Neural cell (in vitro differentiated cells): ENCODE results near the gene CD3G. TPM values are rescaled to one million over a fixed set of nuclear protein-coding genes. Genes with fewer than 3 reads are reported as not detected.

ENCODE experiments used
- H2AFZ ChIP-seq: fragments of 200-600, 300-800 bp; sonication (generic), shearing (Covaris generic); 2 replicates; pipeline ENCODE4 v1.6.0; 2014; ENCODE audit warnings: low read depth, mild to moderate bottlenecking, antibody characterized with exemption, low read length, moderate library complexity
- H3F3A ChIP-seq: fragments of 200-600 bp; shearing (Covaris generic); 2 replicates; pipeline ENCODE4 v1.6.1; 2016; ENCODE audit warnings: mild to moderate bottlenecking, moderate library complexity, mixed read lengths, antibody characterized with exemption, low read length; ENCODE audit not compliant: insufficient read depth, poor library complexity, severe bottlenecking
- H3K27ac ChIP-seq: fragments of 200-600, 300-800 bp; sonication (generic), shearing (Covaris generic); 2 replicates; pipeline ENCODE4 v1.5.1; 2014; ENCODE audit warnings: mild to moderate bottlenecking, low read length, moderate library complexity
- H3K27me3 ChIP-seq: fragments of 300-800, 200-600 bp; sonication (generic), shearing (Covaris generic); 2 replicates; pipeline ENCODE4 v1.6.0; 2014; ENCODE audit warnings: mild to moderate bottlenecking, low read depth, low read length, moderate library complexity; ENCODE audit not compliant: insufficient read depth
- H3K36me3 ChIP-seq: fragments of 300-800, 200-600 bp; sonication (generic), shearing (Covaris generic); 2 replicates; pipeline ENCODE4 v1.5.1; 2014; ENCODE audit warnings: mild to moderate bottlenecking, antibody characterized with exemption, low read length, moderate library complexity; ENCODE audit not compliant: insufficient read depth
- H3K4me2 ChIP-seq: fragments of 300-800, 200-600 bp; sonication (generic), shearing (Covaris generic); 2 replicates; pipeline ENCODE4 v1.6.0; 2014; ENCODE audit warnings: mild to moderate bottlenecking, low read length
- H3K4me3 ChIP-seq: fragments of 300-800, 200-600 bp; sonication (generic), shearing (Covaris generic); 2 replicates; pipeline ENCODE4 v1.5.1; 2014; ENCODE audit warnings: mild to moderate bottlenecking, low read length, moderate library complexity
- H3K79me2 ChIP-seq: fragments of 200-600 bp; shearing (Covaris generic); replicated peaks from 2 replicates; pipeline ENCODE4 v1.6.0; 2014; ENCODE audit warnings: mild to moderate bottlenecking, low read length, moderate library complexity; ENCODE audit not compliant: insufficient read depth
- H3K9ac ChIP-seq: fragments of 300-800, 200-600 bp; sonication (generic), shearing (Covaris generic); 2 replicates; pipeline ENCODE4 v1.6.1; 2016; ENCODE audit warnings: mild to moderate bottlenecking, low read length, mixed read lengths
- H3K9me2 ChIP-seq: fragments of 200-600 bp; shearing (Covaris generic); 2 replicates; pipeline ENCODE4 v1.6.1; 2016; ENCODE audit warnings: mild to moderate bottlenecking, low read length, mixed read lengths; ENCODE audit not compliant: insufficient read depth
- H3K9me3 ChIP-seq: fragments of 200-600, 300-800 bp; sonication (generic), shearing (Covaris generic); 2 replicates; pipeline ENCODE4 v1.6.1; 2016; ENCODE audit warnings: mild to moderate bottlenecking, mixed run types, low read length, moderate library complexity, mixed read lengths
- H4K20me1 ChIP-seq: fragments of 200-600 bp; shearing (Covaris generic); 2 replicates; pipeline ENCODE4 v1.6.1; 2016; ENCODE audit warnings: mild to moderate bottlenecking, mixed run types; ENCODE audit not compliant: insufficient read depth
- CTCF ChIP-seq: fragments of 450-650 bp; IDR thresholded peaks from 2 replicates; pipeline ENCODE4 v1.5.1; 2014; ENCODE audit warnings: antibody characterized with exemption, mild to moderate bottlenecking, moderate library complexity; ENCODE audit not compliant: poor library complexity, severe bottlenecking
- EP300 ChIP-seq: fragments of 450-650 bp; conservative IDR thresholded peaks from 2 replicates; pipeline ENCODE4 v1.6.1; 2014; ENCODE audit warnings: antibody characterized with exemption, mild to moderate bottlenecking, moderate library complexity; ENCODE audit not compliant: poor library complexity, severe bottlenecking
- EZH2 ChIP-seq: fragments of 200-600, 300-800 bp; shearing (Covaris generic), sonication (generic); IDR thresholded peaks from 2 replicates; pipeline ENCODE4 v1.6.1; 2014; ENCODE audit warnings: antibody characterized with exemption, low read length, borderline replicate concordance, mild to moderate bottlenecking; ENCODE audit not compliant: insufficient read depth, poor library complexity, severe bottlenecking
- MXI1 ChIP-seq: fragments of 450-650 bp; conservative IDR thresholded peaks from 2 replicates; pipeline ENCODE4 v1.6.1; 2014; ENCODE audit warnings: antibody characterized with exemption, mild to moderate bottlenecking; ENCODE audit not compliant: poor library complexity, severe bottlenecking
- POLR2AphosphoS5 ChIP-seq: IDR thresholded peaks from 2 replicates; pipeline ENCODE4 v1.6.1; 2012
- RAD21 ChIP-seq: fragments of 450-650 bp; conservative IDR thresholded peaks from 2 replicates; pipeline ENCODE4 v1.6.1; 2014; ENCODE audit warnings: antibody characterized with exemption, mild to moderate bottlenecking, moderate library complexity
- REST ChIP-seq: IDR thresholded peaks from 2 replicates; pipeline ENCODE4 v1.6.1; 2012; ENCODE audit warnings: borderline replicate concordance
- SMC3 ChIP-seq: fragments of 450-650 bp; conservative IDR thresholded peaks from 2 replicates; pipeline ENCODE4 v1.6.1; 2014; ENCODE audit warnings: antibody characterized with exemption, mild to moderate bottlenecking, moderate library complexity; ENCODE audit not compliant: poor library complexity
- TAF1 ChIP-seq: IDR thresholded peaks from 2 replicates; pipeline ENCODE4 v1.6.1; 2012; ENCODE audit warnings: low read depth
- polyA plus RNA-seq: library from polyadenylated mRNA; depleted of rRNA; stranded (reverse); fragments of >200 nt; gene quantifications from 2 replicates; pipeline ENCODE4 v1.2.3, GENCODE V29; 2014

The CD3G gene
- polyA plus RNA-seq, 1 donor from 2014 or later: not detected

DNA sequence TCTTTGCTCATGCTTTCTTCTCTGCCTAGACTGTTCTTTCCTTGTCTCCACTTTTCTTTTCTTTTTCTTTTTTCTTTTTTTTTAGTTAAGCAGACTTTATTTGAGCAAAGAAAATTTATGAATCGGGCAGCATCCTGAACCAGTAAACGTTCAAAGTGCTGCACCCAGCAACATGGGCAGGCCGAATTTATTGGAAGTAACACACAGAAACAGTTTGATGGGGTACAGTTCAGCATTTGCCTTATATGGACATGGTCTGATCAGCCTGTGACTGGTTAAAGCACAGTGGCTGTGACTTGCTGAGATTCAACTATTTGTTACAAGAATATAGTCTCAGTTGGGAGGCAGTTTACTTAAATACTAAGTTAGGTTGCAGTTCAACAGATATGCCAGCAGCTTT is 23.6 kb upstream of the CD3G start:
- H4K20me1 ChIP-seq: no peaks in the 10 kb centered on the region
- H2AFZ ChIP-seq: no peak overlapping the region
- no peak overlapping the region for H3K4me3 ChIP-seq
- H3F3A ChIP-seq: no peaks in the 10 kb centered on the region
- H3K36me3 ChIP-seq: no peaks in the 10 kb centered on the region
- no peaks in the 10 kb centered on the region for H3K27me3 ChIP-seq
- H3K9me3 ChIP-seq: no peaks in the 10 kb centered on the region
- no peak overlapping the region for H3K27ac ChIP-seq
- H3K4me2 ChIP-seq: no peak overlapping the region
- TF ChIP-seq CTCF (no peak), REST (no peak), POLR2AphosphoS5 (no peak), EZH2 (no peak), EP300 (no peak), TAF1 (no peak), MXI1 (no peak), RAD21 (no peak), SMC3 (no peak)
- no peak overlapping the region for H3K9ac ChIP-seq
- H3K9me2 ChIP-seq: no peaks in the 10 kb centered on the region
- H3K79me2 ChIP-seq: no peaks in the 10 kb centered on the region

- Histone ChIP-seq H3F3A (no peaks in the 10 kb centered on the region), H3K9ac (no peak overlapping the region), H3K79me2 (no peaks in the 10 kb centered on the region), H3K4me2 (no peak overlapping the region), H3K9me3 (no peaks in the 10 kb centered on the region), H4K20me1 (no peaks in the 10 kb centered on the region), H3K27me3 (no peaks in the 10 kb centered on the region), H3K36me3 (no peaks in the 10 kb centered on the region), H3K27ac (no peak overlapping the region), H2AFZ (no peak overlapping the region), H3K9me2 (no peaks in the 10 kb centered on the region), H3K4me3 (no peak overlapping the region)
- TF ChIP-seq POLR2AphosphoS5: no peak
- TF ChIP-seq CTCF: no peak
- TF ChIP-seq RAD21: no peak
- TF ChIP-seq SMC3: no peak
- TF ChIP-seq TAF1: no peak
- TF ChIP-seq EZH2: no peak
- no peak for TF ChIP-seq MXI1
Measured at GRCh38 chr11:118321386-118322082, 22.6 kb upstream of the CD3G start.
